HL-60/S4 treated with phorbol 12-myristate 13-acetate at 8.2 ng/mL for 4 days and 3 days (cell line): Measurements from ENCODE around the gene TCF7L1.
"Not testable (repeated sequence)": the region's sequence is repeated elsewhere in the genome, so short reads cannot be mapped to it uniquely, and the experiment has no call there.

Source experiments
- in situ Hi-C: fragments of 300-500 bp; cut with MboI; formaldehyde crosslinking; loops from 2 replicates; pipeline ENCODE4 v1.15.0; 2022; ENCODE audit warnings: low sequenced_read_pairs

The TCF7L1 gene

GRCh38 chr2:85181134-85181631 is 48.0 kb downstream of the TCF7L1 start:
- in situ Hi-C loops: no loop called here

- in situ Hi-C loops: no loop called here
Measured at GRCh38 chr2:85181844-85182456, 48.8 kb downstream of the TCF7L1 start.

DNA sequence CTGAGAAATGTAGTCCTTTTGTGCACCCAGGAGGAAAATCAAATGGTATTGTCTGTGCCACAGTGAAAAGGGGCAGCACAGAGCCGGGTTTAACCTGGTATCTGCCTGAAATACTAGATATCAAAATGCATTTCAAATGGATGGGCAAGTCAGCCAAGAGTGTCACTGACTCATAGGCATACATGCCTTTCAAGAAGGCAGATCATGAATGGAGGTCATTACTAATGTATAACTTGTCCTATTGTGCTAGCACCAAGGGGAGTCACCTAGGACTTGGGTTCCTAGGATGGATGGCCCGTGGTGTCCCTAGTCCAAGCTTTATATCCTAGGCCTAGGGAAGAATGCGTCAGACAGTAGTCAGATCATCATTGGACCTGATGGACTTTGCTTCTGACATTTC is 49.9 kb downstream of the TCF7L1 start:
- in situ Hi-C loops: no loop called here

DNA sequence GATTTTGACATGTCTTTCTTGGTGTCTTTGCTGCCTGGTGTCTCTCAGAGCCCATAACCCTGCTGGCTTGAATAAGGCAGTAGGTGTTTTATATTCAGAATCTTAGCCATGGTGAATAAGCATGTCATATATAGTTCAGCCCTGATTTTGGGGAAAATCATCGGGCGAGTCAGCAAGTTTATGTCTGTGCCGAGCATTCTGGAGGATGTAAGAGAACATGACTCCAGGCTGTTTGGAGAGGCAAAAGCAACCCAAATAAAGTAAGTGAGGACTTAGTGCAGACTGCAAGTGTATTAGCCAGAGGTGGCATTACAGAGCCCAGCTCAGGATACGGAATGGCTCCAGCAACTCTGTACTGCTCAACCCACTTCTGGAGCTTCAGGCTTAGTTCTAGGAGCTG is 50.3 kb downstream of the TCF7L1 start:
- in situ Hi-C loops: no loop called here

DNA sequence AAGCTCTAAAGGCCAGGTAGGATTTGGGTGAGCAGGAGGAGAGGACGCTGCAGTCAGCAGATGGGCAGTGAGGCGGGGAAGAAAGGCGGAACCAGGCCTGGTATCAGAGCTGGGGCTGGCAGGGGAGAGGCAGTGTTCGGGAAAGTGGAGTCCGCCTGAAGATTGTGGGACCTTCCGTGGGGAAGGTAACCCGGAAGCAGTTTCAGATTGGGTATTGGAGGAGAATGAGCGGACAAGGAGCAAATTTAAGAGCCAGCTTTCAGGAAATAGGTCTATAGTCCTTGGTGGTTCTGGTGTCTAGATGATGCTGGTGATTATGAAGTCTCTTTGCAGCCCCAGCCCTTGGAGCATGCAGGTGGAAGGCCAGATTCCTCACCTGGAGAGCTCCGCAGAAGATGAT is 51.0 kb downstream of the TCF7L1 start:
- in situ Hi-C loops: no loop called here

DNA sequence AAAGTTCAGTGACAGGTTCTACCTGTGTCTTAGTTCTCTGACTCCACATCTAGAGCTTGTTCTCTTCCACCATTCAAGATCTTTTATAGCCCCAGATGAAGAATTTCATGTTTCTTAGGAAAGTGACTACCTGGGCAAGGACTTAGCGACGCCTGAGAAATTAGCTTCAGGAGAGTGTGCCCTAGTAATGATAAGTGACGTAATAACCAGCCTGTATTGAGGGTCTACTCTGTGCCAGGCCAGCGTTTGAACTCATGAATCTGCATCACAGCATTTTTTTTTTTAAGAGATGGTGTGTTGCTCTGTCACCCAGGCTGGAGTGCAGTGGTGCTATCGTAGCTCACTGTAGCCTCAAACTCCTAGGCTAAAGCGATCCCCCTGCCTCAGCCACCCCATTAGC is 51.8 kb downstream of the TCF7L1 start:
- in situ Hi-C loops: no loop called here

DNA sequence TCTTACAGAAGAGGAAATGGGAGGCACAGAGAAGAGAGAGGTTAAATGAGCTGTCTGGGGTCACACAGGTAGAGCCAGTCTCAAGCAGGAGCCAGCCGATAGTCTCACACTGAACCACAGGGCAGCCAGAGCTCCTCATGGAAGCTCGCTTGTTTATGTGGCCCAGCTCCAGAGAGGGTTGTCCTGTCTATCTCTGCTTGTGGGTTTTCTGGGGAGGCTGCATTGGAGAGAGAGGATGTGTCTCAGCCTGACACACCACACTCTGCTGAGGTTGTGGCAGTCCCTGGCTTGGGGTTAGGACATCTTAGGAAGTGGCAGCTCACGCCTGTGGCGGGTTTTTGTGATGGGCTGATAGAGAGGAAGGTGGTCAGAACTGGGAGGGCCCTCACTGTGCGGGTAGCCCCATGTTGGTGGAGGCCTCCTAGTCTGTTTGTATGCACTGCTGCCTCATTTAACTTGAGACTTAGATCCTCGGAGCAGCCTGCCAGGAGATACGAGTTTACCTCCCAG is 52.3 kb downstream of the TCF7L1 start:
- in situ Hi-C loops: no loop called here

DNA sequence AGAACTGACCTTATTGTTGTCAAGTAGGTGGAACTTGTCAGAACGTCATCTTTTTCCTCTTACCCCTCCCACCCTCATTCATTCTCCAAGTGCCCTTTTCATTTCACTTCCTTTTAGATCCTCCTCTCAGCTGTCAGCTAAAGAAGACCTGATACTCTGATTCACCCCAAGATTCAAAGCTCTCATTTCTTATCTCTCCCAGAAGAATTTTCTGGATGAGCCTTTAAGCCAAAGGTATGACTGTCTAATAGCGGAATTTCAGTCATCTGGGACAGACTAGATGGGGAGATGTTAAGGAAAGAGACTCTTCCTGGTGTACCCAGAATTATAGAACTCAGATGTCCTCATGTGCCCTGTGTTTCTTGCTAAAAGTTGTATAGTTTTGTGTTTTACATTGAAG is 53.9 kb downstream of the TCF7L1 start:
- in situ Hi-C loops: no loop called here

GRCh38 chr2:85188852-85189251 is 55.7 kb downstream of the TCF7L1 start:
- in situ Hi-C loops: no loop called here

DNA sequence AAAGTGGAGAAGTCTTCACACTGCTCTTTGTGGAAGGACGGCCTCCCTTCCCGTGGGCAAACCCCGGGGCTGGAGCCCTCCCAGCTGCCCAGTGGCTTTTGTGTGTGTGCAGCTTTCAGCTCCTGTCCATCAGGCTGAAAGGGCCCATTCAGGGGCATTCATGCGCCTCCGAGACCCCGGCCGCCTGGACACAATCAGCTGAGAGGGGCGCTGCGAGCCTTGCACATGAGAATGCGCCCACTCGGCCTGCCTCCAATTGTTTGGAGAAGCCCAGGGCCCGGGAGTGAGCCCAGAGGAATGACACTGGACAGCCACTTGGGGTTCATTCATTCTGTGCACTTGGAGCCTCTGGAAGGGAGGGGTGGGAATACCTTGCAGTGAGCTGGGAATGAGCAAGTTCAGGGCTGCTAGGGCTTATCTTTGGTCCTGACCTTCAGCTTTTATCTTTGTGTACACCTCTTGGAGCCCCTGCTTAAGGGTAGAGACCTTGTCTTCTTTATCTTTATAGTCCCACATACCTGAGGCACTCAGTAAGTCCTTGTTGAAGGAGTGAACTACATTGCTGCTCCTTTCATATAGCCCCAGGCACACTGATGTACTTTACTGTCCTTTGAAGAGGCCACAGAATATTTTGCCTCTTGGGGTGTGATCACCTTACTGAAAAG is 56.5 kb downstream of the TCF7L1 start:
- in situ Hi-C loops: no loop called here

- in situ Hi-C loops: no loop called here
Measured at GRCh38 chr2:85191157-85191556, 58.0 kb downstream of the TCF7L1 start.

GRCh38 chr2:85194780-85195480 is 61.7 kb downstream of the TCF7L1 start:
- in situ Hi-C loops: no loop called here

DNA sequence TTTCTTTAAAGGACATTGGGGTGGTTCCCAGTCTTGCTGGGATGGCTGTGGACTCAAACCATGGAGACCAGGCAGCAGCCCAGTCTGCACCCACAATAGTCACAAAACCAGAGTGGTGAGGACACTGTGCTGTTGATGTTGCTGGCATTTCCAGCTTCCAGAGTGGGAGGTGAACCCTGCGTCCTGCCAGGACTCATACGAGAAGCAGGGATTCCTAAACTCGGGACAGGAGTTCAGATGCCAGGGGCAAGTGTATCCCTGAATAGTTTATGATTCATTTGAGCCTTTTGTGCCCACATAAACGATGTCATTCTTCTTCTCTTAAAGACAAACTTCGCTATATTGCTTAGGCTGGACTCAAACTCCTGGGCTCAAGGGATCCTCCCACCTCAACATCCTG is 62.8 kb downstream of the TCF7L1 start:
- in situ Hi-C loops: no loop called here

DNA sequence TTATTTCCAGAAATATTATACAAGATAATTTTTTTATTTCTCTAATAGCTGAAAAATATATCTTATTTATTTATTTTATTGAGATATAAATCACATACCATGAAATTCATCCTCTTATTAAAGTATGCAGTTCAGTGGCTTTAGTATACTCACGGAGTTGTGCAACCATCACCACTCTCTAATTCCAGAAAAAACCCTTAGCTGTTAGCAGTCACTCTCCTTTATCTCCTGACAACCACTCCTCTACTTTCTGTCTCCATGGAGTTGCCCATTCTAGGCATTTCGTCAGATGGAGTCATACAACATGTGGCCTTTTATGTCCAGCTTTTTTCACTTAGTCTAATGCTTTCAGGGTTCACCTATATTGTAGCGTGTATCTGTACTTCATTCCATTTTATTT is 66.5 kb downstream of the TCF7L1 start:
- in situ Hi-C loops: no loop called here

DNA sequence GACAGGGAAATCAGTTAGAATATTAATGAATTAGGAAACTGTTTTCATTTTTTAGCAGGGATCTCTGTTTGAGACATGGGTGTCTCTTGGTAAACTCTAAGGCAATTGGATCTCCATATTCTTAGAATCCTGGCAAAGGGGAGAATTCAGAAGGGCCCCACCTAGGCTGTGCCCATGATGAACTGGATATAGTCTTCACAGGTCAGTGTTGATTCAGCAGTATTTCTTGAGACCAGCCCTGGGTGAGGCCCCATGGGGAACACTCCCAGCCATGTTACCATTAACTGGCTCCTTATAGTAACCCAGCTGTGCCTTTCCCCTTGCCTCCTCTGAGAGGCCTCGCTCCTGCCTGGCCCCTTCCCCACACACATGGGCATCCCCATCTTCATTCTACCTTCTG is 76.7 kb downstream of the TCF7L1 start:
- in situ Hi-C loops: no loop called here

GRCh38 chr2:85210511-85210910 is 77.3 kb downstream of the TCF7L1 start:
- in situ Hi-C loops: no loop called here

- in situ Hi-C loops: not testable (repeated sequence)
Measured at GRCh38 chr2:85211606-85212005, 78.4 kb downstream of the TCF7L1 start.

- in situ Hi-C loops: no loop called here
Measured at GRCh38 chr2:85212841-85213240, 79.6 kb downstream of the TCF7L1 start.

DNA sequence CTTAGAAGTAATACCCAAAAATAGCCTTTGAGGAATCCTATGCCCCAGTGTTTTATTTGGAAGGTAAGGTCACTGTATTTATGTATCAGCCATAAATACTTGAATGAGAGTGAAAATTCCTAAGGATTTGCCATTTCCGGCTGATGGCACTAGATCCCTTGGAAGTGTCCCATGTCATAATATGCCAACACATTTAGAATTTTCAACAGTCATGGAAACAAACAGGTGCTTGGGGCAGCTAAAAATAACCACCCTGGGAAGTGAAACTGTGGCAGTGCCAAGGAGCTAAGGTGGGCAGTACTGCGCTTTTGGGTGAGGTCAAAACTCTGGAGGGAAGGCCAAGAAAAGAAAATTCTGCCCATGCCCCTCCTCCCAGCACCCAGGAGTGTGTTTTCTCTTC is 80.2 kb downstream of the TCF7L1 start:
- in situ Hi-C loops: no loop called here

- in situ Hi-C loops: no loop called here
Measured at GRCh38 chr2:85213901-85214512, 80.8 kb downstream of the TCF7L1 start.

- in situ Hi-C loops: no loop called here
Measured at GRCh38 chr2:85215081-85215447, 81.9 kb downstream of the TCF7L1 start.
